Type B pancreatic cell (in vitro differentiated cells): Measurements from ENCODE around the gene SPDYE4. TPM values are rescaled to one million over a fixed set of nuclear protein-coding genes. Genes with fewer than 3 reads are reported as not detected.

Source experiments
- DNase-seq: peaks from one replicate; pipeline ENCODE4 v3.0.0; 2021; ENCODE audit warnings: mixed read lengths; ENCODE audit not compliant: unreplicated experiment; ENCODE audit errors: extremely low spot score
- H3K27ac Mint-ChIP-seq: 2 replicates; pipeline ENCODE4 v1.8.0; 2021; ENCODE audit warnings: mild to moderate bottlenecking, mixed read lengths
- H3K27me3 Mint-ChIP-seq: 2 replicates; pipeline ENCODE4 v1.8.0; 2021; ENCODE audit warnings: mixed read lengths
- H3K36me3 Mint-ChIP-seq: 2 replicates; pipeline ENCODE4 v1.8.0; 2021; ENCODE audit warnings: mixed read lengths
- H3K4me1 Mint-ChIP-seq: one replicate; pipeline ENCODE4 v1.8.0; 2021; ENCODE audit warnings: mixed read lengths; ENCODE audit not compliant: unreplicated experiment
- H3K4me3 Mint-ChIP-seq: 2 replicates; pipeline ENCODE4 v1.8.0; 2021; ENCODE audit warnings: mild to moderate bottlenecking, mixed read lengths
- H3K9me3 Mint-ChIP-seq: 2 replicates; pipeline ENCODE4 v1.8.0; 2021; ENCODE audit warnings: mixed read lengths
- total RNA-seq: library from RNA; stranded (reverse); gene quantifications from 2 replicates; pipeline ENCODE4 v1.2.1, GENCODE V29; 2021; ENCODE audit warnings: low replicate concordance
- TF ChIP-seq, protein P1 (sequence below): fragments of 200-600 bp; sonication (generic); conservative IDR thresholded peaks from 2 replicates; pipeline ENCODE4 v1.5.0; 2021; ENCODE audit warnings: antibody characterized with exemption, mild to moderate bottlenecking

Gene SPDYE4
- total RNA-seq, 1 donor from 2014 or later = not detected

DNA sequence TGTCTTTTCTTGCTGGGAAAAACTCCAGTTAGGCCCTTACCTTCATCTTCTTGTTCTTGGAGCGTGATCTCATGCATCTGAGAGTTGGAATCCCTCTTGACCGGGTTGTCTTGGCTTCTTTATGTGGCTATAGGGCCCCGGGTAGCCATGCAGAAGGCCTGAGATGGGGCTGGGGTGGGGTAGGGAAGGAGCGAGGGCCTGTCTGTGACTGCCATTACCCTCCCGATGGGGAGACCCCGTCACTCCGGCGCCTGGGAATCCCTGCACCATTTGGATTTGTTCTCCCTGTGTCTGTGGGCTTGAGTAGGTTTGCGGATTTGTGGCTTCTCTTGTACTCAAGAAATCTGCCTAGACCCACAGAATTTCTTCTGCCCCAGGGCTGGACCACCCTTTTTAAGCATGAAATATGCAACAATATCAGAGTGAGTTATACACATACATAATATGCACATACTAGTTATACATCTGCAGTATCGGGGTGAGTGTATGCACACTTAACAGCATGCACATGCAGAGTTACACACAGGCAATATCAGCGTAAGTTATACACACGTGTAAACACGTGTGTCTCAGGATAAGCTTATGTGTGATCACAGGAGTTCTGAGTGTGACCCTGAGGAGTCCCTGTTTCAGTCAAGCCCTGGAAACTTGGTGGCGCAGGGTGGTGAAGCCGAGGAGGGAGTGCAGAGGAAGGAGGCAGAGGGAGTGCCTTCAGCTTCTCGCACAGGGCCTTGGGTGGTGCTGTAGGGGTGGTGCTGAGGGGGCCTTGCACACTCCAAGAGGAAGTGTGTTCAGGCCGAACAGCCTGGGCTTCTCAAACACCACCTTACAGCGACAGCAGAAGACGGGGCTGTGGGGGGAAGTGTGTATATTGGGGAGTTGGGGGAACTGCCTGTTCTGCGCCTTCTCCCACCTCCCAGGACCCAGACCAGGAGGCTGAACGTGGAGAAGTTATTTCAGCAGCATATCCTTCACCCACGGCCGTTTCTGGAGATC is 32.2 kb downstream of the SPDYE4 start:
- TF ChIP-seq, protein P1, sequence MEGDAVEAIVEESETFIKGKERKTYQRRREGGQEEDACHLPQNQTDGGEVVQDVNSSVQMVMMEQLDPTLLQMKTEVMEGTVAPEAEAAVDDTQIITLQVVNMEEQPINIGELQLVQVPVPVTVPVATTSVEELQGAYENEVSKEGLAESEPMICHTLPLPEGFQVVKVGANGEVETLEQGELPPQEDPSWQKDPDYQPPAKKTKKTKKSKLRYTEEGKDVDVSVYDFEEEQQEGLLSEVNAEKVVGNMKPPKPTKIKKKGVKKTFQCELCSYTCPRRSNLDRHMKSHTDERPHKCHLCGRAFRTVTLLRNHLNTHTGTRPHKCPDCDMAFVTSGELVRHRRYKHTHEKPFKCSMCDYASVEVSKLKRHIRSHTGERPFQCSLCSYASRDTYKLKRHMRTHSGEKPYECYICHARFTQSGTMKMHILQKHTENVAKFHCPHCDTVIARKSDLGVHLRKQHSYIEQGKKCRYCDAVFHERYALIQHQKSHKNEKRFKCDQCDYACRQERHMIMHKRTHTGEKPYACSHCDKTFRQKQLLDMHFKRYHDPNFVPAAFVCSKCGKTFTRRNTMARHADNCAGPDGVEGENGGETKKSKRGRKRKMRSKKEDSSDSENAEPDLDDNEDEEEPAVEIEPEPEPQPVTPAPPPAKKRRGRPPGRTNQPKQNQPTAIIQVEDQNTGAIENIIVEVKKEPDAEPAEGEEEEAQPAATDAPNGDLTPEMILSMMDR = no peak
- Mint-ChIP-seq H3K27ac (no peak overlapping the region), H3K9me3 (no peaks in the 10 kb centered on the region), H3K36me3 (no peaks in the 10 kb centered on the region), H3K4me1 (peaks cover 12% of the 10 kb centered on the region), H3K4me3 (no peak overlapping the region), H3K27me3 (no peaks in the 10 kb centered on the region)
- no peak for DNase-seq

DNA sequence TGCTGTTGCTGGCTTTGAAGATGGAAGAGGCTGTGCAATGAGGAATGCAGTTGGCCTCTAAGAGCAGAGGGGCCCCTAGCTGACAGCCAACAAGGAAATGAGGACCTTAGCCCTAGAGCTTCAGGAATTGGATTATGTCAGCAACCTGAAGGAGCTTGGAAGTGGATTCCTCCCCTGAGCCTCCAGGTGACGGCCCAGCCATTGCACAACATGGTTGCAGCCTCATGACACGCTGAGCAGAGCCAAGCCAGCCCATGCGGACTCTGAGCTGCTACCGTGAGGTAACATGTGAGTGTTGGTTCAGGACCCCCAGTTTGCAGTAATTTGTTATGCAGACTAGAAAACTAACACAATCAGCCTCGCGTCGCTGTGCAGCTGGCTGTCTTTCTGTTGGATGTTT is 33.9 kb downstream of the SPDYE4 start:
- Mint-ChIP-seq H3K36me3 (no peaks in the 10 kb centered on the region), H3K27ac (no peak overlapping the region), H3K9me3 (no peaks in the 10 kb centered on the region), H3K4me3 (no peak overlapping the region), H3K27me3 (no peaks in the 10 kb centered on the region), H3K4me1 (peaks cover 12% of the 10 kb centered on the region)
- no peak for DNase-seq
- TF ChIP-seq, protein P1 = no peak

DNA sequence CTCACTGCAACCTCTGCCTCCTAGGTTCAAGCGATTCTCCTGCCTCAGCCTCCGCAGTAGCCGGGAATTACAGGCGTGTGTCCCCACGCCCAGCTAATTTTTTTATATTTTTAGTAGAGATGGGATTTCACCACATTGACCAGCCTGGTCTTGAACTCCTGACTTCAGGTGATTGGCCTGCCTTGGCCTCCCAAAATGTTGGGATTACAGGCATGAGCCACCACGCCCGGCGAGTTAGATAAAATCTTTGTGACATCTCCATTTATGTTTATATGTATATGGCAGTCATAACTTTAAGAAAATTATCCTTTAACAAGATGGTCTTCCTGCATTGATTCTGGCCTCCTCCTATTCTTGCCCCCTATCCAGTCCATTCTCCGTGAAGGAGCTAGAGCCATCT is 37.8 kb downstream of the SPDYE4 start:
- Mint-ChIP-seq H3K27ac (no peak overlapping the region), H3K4me1 (peaks cover 8% of the 10 kb centered on the region), H3K4me3 (no peak overlapping the region), H3K36me3 (no peaks in the 10 kb centered on the region), H3K9me3 (peaks cover 5% of the 10 kb centered on the region), H3K27me3 (no peaks in the 10 kb centered on the region)
- TF ChIP-seq, protein P1 = no peak
- DNase-seq = no peak

DNA sequence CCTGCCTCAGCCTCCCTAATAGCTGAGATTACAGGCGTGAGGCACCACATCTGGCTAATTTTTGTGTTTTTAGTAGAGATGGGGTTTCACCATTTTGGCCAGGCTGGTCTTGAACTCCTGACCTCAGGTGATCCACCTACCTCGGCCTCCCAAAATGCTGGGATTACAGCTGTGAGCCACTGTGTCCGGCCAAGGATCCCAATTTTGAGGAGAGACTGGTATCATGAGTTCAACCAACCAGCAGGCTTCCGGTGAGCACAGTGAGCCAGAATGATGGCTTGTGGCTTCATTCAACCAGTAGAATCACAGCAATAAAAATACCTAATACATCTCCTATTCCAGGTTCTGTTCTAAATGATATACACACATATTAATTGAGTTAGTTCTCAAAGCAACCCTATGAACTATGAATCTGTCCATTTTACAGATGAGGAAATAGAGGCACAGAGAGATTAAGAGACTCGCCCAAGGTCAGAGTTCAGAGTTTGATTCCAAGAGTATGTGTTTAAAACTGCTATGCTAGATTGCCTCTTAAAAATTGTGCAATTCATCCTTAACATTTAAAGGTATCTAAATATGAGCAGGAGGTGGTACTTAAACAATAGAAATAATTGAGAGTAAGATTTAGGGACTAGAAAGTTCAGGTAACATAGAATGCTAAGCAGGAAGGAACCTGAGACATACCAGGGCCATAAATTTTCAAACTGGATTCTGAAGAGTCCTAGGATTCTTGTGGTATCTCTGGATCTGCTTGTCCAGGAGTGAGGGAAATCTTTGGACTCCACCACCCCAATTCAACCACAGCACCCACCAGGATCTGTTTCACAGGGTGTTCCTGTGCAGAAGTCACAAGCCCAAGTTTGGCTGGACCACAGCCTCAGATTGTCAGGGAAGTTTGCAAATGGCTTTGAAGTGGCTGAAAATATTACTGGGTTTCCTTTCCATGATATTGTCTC is 38.8 kb downstream of the SPDYE4 start:
- H3K4me1 Mint-ChIP-seq = peaks cover 8% of the 10 kb centered on the region
- no peaks in the 10 kb centered on the region for H3K27me3 Mint-ChIP-seq
- no peaks in the 10 kb centered on the region for H3K36me3 Mint-ChIP-seq
- no peak overlapping the region for H3K4me3 Mint-ChIP-seq
- H3K9me3 Mint-ChIP-seq = peaks cover 5% of the 10 kb centered on the region
- no peak for DNase-seq
- H3K27ac Mint-ChIP-seq = no peak overlapping the region
- TF ChIP-seq, protein P1 = no peak

DNA sequence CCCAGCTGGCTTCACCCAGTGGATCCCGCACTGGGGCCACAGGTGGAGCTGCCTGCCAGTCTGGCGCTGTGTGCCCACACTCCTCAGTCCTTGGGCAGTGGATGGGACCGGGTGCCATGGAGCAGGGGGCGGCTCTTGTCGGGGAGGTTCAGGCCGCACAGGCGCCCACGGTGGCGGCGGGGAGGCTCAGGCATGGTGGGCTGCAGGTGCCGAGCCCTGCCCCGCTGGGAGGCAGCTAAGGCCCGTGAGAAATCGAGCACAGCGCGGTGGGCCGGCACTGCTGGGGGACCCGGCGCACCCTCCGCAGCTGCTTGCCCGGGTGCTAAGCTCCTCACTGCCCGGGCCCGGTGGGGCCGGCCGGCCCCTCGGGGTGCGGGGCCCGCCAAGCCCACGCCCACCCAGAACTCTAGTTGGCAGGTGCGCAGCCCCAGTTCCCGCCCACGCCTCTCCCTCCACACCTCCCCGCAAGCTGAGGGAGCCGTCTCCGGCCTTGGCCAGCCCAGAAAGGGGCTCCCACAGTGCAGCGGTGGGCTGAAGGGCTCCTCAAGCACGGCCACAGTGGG is 40.3 kb downstream of the SPDYE4 start:
- Mint-ChIP-seq H3K4me3 (no peak overlapping the region), H3K36me3 (no peaks in the 10 kb centered on the region), H3K4me1 (peaks cover 4% of the 10 kb centered on the region), H3K27ac (no peak overlapping the region), H3K27me3 (no peaks in the 10 kb centered on the region), H3K9me3 (peaks cover 5% of the 10 kb centered on the region)
- no peak for DNase-seq
- TF ChIP-seq, protein P1 = no peak
